HFF-Myc (cell line): ENCODE data around the gene CXCL5.
"Not testable (repeated sequence)": the region's sequence is repeated elsewhere in the genome, so short reads cannot be mapped to it uniquely, and the experiment has no call there.

Experiments
- DNase-seq: peaks from one replicate; pipeline ENCODE4 v3.0.0-alpha.2; 2011; ENCODE audit warnings: low read depth; ENCODE audit errors: extremely low read depth
- H3K4me3 ChIP-seq: replicated peaks from 2 replicates; pipeline ENCODE4 v1.5.1; 2011; ENCODE audit warnings: low read depth, mild to moderate bottlenecking, control low read depth, low read length
- CTCF ChIP-seq: IDR thresholded peaks from 2 replicates; pipeline ENCODE4 v1.5.1; 2012; ENCODE audit warnings: mild to moderate bottlenecking, low read depth, low read length, control low read depth; ENCODE audit errors: missing control alignments

Gene CXCL5

GRCh38 chr4:73962724-73963123, 35.8 kb downstream of the CXCL5 start:
- no peak for DNase-seq
- no peak for TF ChIP-seq CTCF
- H3K4me3 ChIP-seq: no peak overlapping the region

GRCh38 chr4:73959041-73959440, 39.4 kb downstream of the CXCL5 start:
- DNase-seq, H3K4me3 ChIP-seq: not testable (repeated sequence)

- no peak for TF ChIP-seq CTCF
- DNase-seq: no peak
- H3K4me3 ChIP-seq: no peak overlapping the region
These were observed 46.1 kb downstream of the CXCL5 start for GRCh38 chr4:73952352-73952751.

GRCh38 chr4:73950376-73950920, 48.0 kb downstream of the CXCL5 start:
- DNase-seq, H3K4me3 ChIP-seq: not testable (repeated sequence)

- no peak for TF ChIP-seq CTCF
- DNase-seq: no peak
- no peak overlapping the region for H3K4me3 ChIP-seq
These were observed 49.3 kb downstream of the CXCL5 start for GRCh38 chr4:73948990-73949706.

GRCh38 chr4:73948291-73948690, 50.2 kb downstream of the CXCL5 start:
- no peak overlapping the region for H3K4me3 ChIP-seq
- DNase-seq: no peak
- no peak for TF ChIP-seq CTCF

GRCh38 chr4:73947239-73947985, 51.1 kb downstream of the CXCL5 start:
- no peak overlapping the region for H3K4me3 ChIP-seq
- TF ChIP-seq CTCF: no peak

More at GRCh38 chr4:73947239-73947985, 51.1 kb downstream of the CXCL5 start:
- no peak for DNase-seq
